NCI-H82 treated with DMSO at 0.1 percent for 48 hours (cell line): ENCODE results near the gene HHLA2.

ENCODE experiments used
- DNase-seq: peaks from one replicate; lab custom pipeline; 2025; ENCODE audit not compliant: unreplicated experiment; lab: John Stamatoyannopoulos, UW

HHLA2 gene

GRCh38 chr3:108416111-108416869, 119.9 kb downstream of the HHLA2 start:
- DNase-seq = no peak

DNA sequence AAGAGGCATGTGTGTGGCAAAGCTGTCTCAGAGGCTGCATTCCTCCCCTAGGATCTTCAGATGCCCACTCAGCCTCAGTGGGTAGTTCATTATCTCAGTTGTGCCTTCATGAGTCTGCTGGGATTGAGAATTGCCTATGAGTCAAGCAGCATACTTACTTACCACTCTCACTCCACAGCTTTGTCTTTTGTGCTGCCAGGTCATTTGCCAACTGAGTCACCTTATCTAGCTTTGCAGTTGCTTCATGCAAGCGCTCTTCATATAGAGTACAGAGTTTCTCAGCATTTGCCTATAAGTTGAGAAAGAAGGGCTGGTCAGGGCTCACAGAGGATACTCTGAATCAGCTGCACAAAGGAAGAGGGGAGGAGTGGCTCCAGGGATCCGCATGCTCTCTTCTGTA, 124.6 kb downstream of the HHLA2 start:
- no peak for DNase-seq
